HFF-Myc (cell line): ENCODE data around the gene RYR1.

ENCODE experiments used
- DNase-seq: peaks from one replicate; pipeline ENCODE4 v3.0.0-alpha.2; 2011; ENCODE audit warnings: low read depth; ENCODE audit errors: extremely low read depth
- H3K4me3 ChIP-seq: replicated peaks from 2 replicates; pipeline ENCODE4 v1.5.1; 2011; ENCODE audit warnings: low read depth, mild to moderate bottlenecking, control low read depth, low read length
- TF ChIP-seq, protein P1 (sequence below): IDR thresholded peaks from 2 replicates; pipeline ENCODE4 v1.5.1; 2012; ENCODE audit warnings: mild to moderate bottlenecking, low read depth, low read length, control low read depth; ENCODE audit errors: missing control alignments

RYR1 gene

DNA sequence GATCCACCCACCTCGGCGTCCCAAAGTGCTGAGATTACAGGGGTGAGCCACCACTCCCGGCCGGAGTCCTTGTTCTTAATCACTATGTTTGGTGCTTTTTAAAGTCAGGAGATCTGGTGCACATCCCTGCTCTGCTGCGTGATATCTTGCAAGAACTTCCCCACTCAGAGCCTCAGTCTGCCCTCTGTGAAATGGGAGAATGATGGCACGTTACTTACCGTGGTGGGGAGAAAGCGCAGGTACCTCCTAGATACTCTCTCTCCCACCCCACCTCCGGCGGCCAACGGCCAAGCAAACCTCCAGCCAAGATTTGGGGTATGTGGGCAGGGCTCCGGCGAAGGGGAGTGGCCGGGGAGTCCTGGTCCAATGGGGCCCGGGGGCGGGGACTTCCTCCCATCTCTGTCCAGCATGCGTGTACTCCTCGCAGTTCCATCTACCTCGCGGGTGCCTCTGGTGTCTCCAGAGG is at the start of gene RYR1:
RYR1 (plus strand) TSS at position 424 of the 466 bp plus-strand sequence. CDS start 139 bp downstream, outside the sequence.
- no peak within 1 kb of the TSS for H3K4me3 ChIP-seq
- no peak for DNase-seq
- TF ChIP-seq, protein P1, sequence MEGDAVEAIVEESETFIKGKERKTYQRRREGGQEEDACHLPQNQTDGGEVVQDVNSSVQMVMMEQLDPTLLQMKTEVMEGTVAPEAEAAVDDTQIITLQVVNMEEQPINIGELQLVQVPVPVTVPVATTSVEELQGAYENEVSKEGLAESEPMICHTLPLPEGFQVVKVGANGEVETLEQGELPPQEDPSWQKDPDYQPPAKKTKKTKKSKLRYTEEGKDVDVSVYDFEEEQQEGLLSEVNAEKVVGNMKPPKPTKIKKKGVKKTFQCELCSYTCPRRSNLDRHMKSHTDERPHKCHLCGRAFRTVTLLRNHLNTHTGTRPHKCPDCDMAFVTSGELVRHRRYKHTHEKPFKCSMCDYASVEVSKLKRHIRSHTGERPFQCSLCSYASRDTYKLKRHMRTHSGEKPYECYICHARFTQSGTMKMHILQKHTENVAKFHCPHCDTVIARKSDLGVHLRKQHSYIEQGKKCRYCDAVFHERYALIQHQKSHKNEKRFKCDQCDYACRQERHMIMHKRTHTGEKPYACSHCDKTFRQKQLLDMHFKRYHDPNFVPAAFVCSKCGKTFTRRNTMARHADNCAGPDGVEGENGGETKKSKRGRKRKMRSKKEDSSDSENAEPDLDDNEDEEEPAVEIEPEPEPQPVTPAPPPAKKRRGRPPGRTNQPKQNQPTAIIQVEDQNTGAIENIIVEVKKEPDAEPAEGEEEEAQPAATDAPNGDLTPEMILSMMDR = no peak

DNA sequence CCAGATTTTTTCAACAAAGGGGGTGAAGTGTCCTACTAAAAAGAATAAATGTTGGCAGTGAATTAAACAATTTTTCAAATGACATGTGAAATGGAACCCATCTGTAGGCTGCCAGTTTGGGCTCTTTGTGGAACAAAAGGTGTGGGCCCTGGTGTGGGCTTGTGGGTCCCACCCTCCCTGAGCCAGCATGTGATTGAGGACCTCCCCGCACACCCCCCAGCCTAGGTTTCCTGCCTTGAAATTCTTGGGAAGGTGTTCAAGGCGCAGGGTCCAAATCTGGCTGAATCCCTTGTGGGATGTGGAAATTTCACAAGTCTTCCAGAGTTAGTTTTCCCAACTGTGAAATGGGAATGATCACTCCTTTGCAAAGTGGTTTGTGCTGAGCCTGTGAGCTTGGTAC is 49.7 kb upstream of the RYR1 start:
- H3K4me3 ChIP-seq = no peak overlapping the region
- TF ChIP-seq, protein P1 = no peak
- DNase-seq = no peak

DNA sequence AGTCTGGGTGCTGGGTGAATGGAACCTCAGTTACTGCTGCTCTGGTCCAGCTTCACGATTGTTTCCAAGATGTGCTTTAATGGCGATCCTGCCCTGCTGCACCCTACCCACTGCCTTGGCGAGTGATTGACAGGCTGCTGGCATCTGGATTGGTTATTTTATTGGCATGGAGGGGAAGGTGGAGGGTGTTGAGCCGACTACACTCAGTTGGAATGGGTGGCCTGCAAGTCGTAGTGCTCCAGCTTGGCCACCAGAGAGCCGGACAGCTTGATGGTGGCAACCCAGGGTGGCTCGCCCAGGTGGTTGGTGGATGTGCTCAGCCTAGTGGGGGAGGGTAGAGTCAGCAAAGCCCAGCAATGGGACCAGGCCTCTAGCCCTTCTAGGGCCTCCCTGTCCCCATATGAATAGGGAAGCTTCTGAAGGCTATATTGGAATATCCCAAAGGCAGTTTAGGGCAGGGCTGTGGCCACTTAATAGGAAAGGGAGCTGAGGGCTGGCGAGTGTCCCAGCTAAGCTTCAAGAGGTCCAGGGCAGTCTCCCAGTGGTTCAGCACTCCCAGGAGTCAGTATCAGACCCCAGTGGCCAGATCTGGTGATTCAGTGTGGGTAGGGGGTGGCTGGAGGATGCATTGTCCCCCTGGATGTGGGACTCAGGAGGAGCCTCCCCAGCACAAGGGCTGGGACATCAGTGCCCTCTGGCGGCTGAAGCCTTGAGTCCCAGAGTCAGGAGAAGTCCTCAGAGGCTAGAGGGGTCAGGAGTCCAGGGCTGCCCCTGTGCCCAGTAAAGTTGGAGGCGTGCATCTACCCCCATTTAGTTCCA is 49.1 kb upstream of the RYR1 start:
- no peak for DNase-seq
- TF ChIP-seq, protein P1 = peak; percentile 44
- no peak overlapping the region for H3K4me3 ChIP-seq

DNA sequence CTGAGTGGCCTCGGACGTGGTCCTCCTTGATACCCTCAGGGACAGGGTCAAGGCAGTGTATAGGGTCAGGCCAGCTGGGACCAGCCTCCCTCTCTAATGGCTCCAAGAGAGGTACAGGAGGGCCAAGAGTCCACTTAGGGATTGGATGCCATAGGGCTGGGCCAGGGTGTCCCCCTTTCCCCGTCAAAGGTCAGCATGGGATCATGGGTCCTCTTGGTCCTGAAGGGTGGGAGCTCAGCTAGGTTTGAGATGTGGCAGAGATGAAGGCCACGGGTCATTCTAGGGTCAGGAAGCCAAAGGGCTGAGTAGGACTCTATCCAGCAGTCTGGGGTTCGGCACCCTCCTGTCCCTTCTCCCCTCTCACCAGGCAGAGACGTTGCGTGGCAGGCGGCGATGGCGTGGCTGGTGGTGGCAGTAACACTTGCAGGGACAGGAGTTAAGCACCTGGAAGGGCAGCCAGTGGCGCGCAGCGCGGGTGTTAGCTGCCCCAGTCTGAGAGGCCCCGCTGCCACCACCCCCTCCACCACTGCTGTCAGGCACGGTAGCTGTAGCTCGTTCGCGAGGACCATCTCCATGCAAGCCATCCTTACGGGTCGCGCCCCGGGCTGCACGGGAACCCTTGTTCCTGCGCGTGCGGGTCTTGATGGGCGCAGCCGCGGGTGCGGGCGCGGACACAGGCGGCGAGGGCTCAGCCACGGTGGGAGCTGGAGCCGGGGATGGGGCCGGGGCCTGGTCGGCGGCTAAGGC is 48.3 kb upstream of the RYR1 start:
- H3K4me3 ChIP-seq = no peak overlapping the region
- no peak for DNase-seq
- TF ChIP-seq, protein P1 = no peak

DNA sequence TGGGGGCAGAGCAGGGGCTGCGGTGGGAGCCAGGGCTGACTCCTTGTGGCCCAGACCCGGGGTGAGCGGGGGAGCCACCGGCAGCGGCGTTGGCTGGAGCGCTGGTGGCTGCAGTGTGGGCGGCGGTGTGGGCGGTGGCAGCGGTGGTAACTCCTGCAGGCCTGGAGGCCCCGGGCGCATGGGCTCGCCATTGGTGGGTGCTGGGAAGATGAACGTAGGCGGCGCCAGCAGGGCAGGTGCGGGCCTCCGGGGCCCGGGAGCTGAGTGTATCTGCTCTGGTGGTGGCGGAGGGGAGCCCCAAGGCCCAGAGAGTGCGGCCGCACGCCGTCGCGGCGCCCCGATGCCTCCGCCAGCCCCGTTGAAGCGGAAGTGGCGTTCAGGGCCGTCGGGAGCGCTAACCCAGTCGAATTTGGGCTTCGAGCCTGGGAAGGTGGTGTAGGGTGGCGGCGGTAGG is 47.7 kb upstream of the RYR1 start:
- TF ChIP-seq, protein P1 = no peak
- DNase-seq = no peak
- H3K4me3 ChIP-seq = no peak overlapping the region

- DNase-seq = no peak
- no peak overlapping the region for H3K4me3 ChIP-seq
- TF ChIP-seq, protein P1 = no peak
Observed at GRCh38 chr19:38386300-38386970, 47.1 kb upstream of the RYR1 start.
